ENCODE measurements around the gene VPS51. TPM values are rescaled to one million over a fixed set of nuclear protein-coding genes. Genes with fewer than 3 reads are reported as not detected.
A peak's percentile ranks its signal among the peaks of the same experiment; 100 is the strongest.

Gene VPS51
- total RNA-seq, result 100 to 1,000 TPM; 104 to 116 TPM

DNA sequence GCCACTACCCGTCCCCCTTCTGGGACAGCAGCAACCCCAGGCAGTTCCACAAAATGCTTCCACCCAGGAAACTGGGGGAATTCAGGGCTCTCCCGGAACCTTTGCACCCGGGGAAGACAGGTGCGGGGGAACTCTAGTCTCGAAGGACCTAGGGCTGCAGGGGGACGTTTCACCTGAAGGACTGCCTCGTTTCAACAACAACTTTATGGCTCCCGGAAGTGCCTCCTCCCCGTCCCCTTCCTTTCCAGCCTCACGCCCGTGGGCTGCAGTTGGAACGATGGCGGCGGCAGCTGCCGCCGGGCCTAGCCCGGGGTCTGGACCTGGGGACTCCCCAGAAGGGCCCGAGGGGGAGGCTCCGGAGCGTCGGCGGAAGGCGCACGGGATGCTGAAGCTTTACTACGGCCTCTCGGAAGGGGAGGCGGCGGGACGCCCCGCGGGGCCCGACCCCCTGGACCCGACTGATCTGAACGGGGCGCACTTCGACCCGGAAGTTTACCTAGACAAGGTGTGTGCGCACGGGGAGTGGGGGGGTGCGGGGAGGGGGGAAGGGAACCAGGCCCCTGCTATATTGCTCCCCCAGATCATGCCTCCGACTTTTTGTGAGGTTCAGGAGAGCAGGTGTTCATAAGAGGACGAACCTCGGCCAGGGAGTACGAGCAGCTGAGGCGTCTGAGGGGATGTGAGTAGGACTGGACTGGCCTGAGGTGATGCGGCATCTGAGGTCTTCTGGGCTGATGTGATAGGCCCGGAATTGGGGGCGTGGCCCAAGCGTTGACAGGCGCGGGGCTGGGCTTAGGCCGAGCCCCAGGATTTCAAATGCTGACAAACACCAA is at the start of gene VPS51:
VPS51 (plus strand) TSS at position 241 of the 833 bp plus-strand sequence; CDS start at position 278, 37 bp downstream.
- peaks cover 21% of the 10 kb centered on the region for H3K4me1 Mint-ChIP-seq
- H3K4me3 Mint-ChIP-seq, result peak within 1 kb of the TSS; percentile 94
- DNase-seq (peak; percentile 94), ATAC-seq (peak; percentile 96)
- no peaks in the 10 kb centered on the region for H3K27me3 Mint-ChIP-seq
- CTCF ChIA-PET, result interaction anchor here (0.5 to 9.1 kb wide), 9 partner anchors 11 to 83 kb away, joined by 3 to 114 read pairs (median 4); partner anchors contain the start of genes ARL2, CDCA5, FAU and MRPL49
- H3K36me3 Mint-ChIP-seq, result peaks cover 6% of the 10 kb centered on the region
- H3K9me3 Mint-ChIP-seq (ENCODE audit: low read depth), result no peaks in the 10 kb centered on the region
- peak within 1 kb of the TSS; percentile 96 for H3K27ac Mint-ChIP-seq

DNA sequence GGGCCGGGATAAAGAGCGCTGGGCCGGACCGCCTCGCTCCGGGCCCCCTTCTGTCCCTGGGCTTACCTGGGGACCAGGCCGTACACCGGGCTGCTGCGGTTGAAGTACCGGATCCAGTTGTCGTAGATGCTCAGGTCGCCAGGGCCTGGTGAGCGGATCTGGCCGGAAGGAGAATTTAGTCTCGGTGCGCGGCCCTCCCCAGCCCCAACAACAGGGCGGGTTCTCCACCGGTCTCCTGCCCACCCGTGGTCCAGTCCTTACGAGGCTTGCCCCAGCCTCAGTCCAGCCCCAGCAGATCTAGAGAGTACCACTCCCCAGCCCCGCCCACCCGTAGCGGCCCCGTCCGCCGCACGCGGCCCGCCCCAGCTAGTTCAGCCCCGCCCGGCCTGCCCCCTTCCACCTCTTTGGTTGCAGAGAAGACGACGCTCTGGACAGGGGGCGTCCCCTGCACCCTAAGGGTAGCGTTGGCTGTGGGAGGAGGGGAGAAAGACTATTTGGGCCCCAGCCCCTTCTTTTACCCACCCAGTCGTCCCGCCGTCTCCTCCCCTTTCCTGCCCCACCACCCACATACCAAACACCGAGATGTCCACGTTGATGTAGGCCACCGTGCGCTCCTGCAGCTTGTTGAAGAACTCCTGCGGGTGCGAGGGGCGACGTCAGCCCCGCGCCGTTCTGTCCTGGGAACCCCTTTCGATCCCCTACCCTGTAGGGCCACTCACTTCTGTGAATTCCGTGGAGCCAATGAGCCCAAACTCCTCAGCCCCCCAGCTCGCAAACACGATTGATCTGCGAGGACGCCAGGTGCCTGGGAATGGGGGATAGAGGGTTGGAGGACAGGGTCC is 48.2 kb upstream of the VPS51 start:
- Mint-ChIP-seq H3K27ac (peak overlapping the region; percentile 65), H3K4me3 (peak overlapping the region; percentile 75), H3K9me3 (ENCODE audit: low read depth) (no peaks in the 10 kb centered on the region), H3K36me3 (peaks cover 12% of the 10 kb centered on the region), H3K4me1 (peaks cover 46% of the 10 kb centered on the region), H3K27me3 (no peaks in the 10 kb centered on the region)
- peak; percentile 67 for ATAC-seq
- CTCF ChIA-PET, result interaction anchor here (1.0 to 1.1 kb wide), 2 partner anchors 34 to 200 kb away, joined by 3 to 6 read pairs; partner anchors contain the start of gene ARL2
- DNase-seq, result no peak

DNA sequence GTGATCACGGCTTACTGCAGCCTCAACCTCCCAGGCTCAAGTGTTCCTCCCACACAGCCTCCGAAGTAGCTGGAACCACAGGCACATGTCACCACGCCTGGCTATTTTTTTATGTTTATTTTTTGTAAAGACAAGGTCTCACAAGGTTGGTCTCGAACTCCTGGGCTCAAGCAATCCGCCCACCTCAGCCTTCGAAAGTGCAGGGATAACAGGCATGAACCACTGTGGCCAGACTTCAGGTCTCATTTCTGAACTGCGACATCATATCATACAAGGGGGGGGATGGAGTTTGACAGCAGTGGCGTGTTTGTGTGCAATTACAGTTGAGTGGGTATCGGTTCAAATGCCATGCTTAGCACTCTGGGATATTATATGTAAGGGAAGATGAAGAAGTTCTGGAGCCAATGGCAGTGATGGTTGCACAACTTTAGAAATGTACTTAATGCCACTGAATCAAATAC is 44.6 kb upstream of the VPS51 start:
- no peak overlapping the region for H3K27ac Mint-ChIP-seq
- CTCF ChIA-PET, result interaction anchor here (0.7 kb wide), 1 partner anchor 1261 kb away, joined by 3 read pairs; no protein-coding TSS in a partner anchor
- H3K4me3 Mint-ChIP-seq, result no peak overlapping the region
- H3K9me3 Mint-ChIP-seq (ENCODE audit: low read depth), result no peaks in the 10 kb centered on the region
- peaks cover 2% of the 10 kb centered on the region for H3K36me3 Mint-ChIP-seq
- DNase-seq (no peak), ATAC-seq (no peak)
- peaks cover 40% of the 10 kb centered on the region for H3K4me1 Mint-ChIP-seq
- H3K27me3 Mint-ChIP-seq, result no peaks in the 10 kb centered on the region

DNA sequence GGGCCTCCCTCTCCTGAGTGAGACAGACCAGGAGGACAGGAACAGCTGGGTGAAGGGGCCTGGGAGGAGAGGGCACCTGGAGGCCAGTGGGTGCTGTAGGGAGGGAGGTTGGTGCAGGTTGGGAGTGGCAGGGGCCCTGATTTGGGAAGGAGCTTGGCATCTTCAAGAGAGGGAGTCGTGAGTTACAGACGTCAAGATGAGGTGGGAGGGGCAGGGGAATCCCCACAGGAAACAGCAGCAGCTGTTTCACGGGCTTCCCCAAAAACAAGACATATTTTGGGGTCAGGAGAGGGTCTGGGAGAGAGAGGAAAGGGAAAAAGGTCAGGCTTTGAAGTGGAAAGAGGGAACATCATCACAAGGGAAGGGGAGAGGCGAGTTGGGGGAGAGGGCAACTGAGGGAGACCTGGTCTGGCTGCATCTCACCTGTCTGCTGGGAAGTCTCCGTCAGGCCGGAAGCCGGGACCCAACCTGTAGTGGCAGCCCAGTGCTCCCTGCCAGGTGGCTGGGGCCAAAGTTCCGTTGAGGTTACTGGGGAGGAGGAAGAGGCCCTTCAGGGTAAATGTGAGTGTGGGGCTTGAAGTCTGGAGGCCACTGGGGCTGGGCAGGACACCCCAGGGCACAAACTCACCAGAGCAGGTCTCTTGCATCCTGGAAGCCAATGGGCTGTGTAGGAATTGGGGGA is 42.0 kb upstream of the VPS51 start:
- CTCF ChIA-PET, result no interaction called here
- H3K9me3 Mint-ChIP-seq (ENCODE audit: low read depth), result no peaks in the 10 kb centered on the region

DNA sequence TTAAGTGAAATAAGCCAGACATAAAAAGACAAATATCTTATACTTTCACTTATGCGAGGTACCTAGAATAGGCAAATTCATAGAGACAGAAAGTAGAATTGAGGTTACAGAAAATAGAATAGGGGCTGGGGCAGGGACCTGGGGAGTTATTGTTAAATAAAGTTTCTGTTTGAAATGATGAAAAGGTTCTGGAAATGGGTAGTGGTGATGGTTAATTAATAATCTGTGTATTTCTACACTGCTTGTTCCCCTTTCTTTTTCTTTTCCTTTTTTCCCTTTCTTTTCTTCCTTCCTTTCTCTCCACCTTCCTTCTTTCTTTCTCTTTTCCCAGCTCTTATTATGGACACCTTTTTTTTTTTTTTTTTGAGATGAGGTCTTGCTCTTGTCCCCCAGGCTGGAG is 40.5 kb upstream of the VPS51 start:
- Mint-ChIP-seq H3K27me3 (no peaks in the 10 kb centered on the region), H3K4me1 (peaks cover 30% of the 10 kb centered on the region), H3K9me3 (ENCODE audit: low read depth) (no peaks in the 10 kb centered on the region), H3K27ac (no peak overlapping the region), H3K36me3 (no peaks in the 10 kb centered on the region), H3K4me3 (no peak overlapping the region)
- CTCF ChIA-PET, result no interaction called here
- DNase-seq (no peak), ATAC-seq (no peak)

More for the DNA sequence above, 42.0 kb upstream of the VPS51 start:
- Mint-ChIP-seq H3K27me3 (no peaks in the 10 kb centered on the region), H3K36me3 (no peaks in the 10 kb centered on the region), H3K4me3 (no peak overlapping the region), H3K4me1 (peaks cover 23% of the 10 kb centered on the region), H3K27ac (no peak overlapping the region)
- ATAC-seq (no peak), DNase-seq (no peak)

DNA sequence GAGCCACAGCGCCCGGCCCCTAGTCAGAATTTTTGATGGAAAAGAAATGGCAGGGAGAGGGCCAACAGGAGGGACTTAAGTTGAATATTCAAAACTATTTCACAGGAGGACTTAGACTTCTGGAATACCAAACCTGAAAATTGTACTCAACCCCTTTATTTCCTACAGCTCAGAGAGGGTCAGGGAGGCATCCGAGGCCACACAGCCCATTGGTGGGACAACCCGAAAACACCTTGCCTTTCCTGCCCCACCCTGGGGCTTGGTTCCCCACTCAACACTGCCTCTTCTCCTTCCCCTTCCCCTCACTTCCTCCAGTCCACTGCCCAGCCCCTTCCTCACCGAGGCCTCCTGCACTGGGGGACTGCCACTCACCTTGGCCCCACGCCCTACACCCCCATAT is 39.0 kb upstream of the VPS51 start:
- no peak overlapping the region for H3K27ac Mint-ChIP-seq
- peaks cover 28% of the 10 kb centered on the region for H3K4me1 Mint-ChIP-seq
- H3K4me3 Mint-ChIP-seq, result no peak overlapping the region
- H3K36me3 Mint-ChIP-seq, result no peaks in the 10 kb centered on the region
- no peaks in the 10 kb centered on the region for H3K27me3 Mint-ChIP-seq
- ATAC-seq, result no peak
- CTCF ChIA-PET, result no interaction called here
- DNase-seq, result no peak
- H3K9me3 Mint-ChIP-seq (ENCODE audit: low read depth), result no peaks in the 10 kb centered on the region

DNA sequence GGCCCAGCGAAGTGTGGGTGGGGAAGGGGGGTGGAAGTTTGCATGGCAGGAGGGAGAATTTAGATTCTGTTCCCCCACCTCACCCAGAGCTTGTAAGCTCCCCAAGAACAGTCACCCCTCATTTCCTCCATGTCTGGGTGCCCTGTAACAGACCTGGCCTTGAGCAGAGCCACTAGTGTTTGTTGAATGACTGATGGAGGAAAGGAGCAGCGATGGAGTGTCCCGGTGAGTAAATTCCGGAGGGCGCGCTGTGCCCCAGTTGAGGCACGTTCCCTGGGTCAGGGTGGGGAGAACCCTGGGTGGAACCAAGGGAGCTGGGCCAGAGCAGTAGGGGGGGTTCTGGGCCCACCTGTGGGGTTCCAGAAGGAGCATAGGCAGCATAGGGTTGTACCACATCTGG is 38.5 kb upstream of the VPS51 start:
- Mint-ChIP-seq H3K27me3 (no peaks in the 10 kb centered on the region), H3K4me1 (peaks cover 28% of the 10 kb centered on the region), H3K4me3 (no peak overlapping the region), H3K9me3 (ENCODE audit: low read depth) (no peaks in the 10 kb centered on the region), H3K27ac (no peak overlapping the region), H3K36me3 (no peaks in the 10 kb centered on the region)
- ATAC-seq, result no peak
- DNase-seq, result no peak
- CTCF ChIA-PET, result no interaction called here

DNA sequence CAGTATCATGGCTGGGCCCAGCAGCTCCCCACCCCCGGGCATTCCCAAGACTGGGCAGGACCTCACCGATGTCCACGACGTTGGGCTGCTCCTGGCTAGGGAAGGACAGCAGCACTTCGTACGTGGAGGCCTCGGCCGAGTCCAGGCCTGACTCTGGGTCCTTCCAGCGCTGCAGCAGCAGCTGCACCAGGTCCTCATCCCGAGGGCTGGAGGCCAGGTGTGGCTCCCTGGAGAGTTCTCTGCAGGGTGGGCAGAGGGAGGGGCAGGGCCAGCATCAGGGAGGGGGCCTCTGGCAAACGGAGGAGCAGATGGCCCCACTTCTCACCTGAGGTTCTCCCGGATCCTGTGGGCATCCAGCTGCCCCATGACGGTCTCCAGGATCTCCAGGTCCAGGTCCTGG is 38.0 kb upstream of the VPS51 start:
- no peak overlapping the region for H3K27ac Mint-ChIP-seq
- no peak for DNase-seq
- no peak for ATAC-seq
- peaks cover 26% of the 10 kb centered on the region for H3K4me1 Mint-ChIP-seq
- CTCF ChIA-PET, result interaction anchor here (1.2 kb wide), 1 partner anchor 52 kb away, joined by 3 read pairs; no protein-coding TSS in a partner anchor
- H3K9me3 Mint-ChIP-seq (ENCODE audit: low read depth), result no peaks in the 10 kb centered on the region
- H3K27me3 Mint-ChIP-seq, result no peaks in the 10 kb centered on the region
- no peaks in the 10 kb centered on the region for H3K36me3 Mint-ChIP-seq
- no peak overlapping the region for H3K4me3 Mint-ChIP-seq

DNA sequence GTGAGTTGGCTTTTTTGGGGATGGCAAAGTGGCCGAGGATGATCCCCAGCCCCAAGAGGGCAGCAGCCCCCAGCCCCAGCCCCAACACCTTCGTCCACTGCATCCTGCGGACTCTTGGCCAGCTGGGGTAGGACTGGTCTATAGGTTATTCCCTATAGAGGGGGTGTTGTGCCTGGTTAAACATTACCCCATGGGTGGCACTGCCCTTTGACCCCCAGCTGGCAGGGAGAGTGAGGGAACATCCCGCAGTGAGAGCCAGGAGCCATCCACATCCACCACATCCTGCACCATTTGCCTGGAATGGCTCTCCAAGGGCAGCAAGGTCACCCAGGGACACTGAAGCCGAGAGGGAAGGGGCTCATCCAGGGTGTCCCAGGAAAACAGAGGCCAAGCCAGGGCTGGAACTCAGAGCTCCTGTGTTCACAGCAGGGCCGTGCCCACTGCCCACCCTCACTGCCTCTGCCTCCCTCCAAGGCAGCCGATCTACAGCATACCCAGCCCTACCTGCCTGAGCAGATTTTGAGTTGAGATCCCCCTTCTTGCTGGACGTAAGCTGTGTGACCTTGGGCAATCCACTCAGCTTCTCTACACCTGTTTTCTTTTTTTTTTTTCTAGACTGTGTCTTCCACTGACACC is 37.5 kb upstream of the VPS51 start, which contains the start of gene NAALADL1:
NAALADL1 (minus strand) TSS at position 135 of the 636 bp plus-strand sequence; CDS start at position 103, 32 bp downstream.
- Mint-ChIP-seq H3K27ac (no peak within 1 kb of the TSS), H3K27me3 (no peaks in the 10 kb centered on the region), H3K4me1 (peaks cover 23% of the 10 kb centered on the region), H3K36me3 (no peaks in the 10 kb centered on the region), H3K9me3 (ENCODE audit: low read depth) (no peaks in the 10 kb centered on the region), H3K4me3 (no peak within 1 kb of the TSS)
- CTCF ChIA-PET, result interaction anchor here (1.2 kb wide), 1 partner anchor 52 kb away, joined by 3 read pairs; no protein-coding TSS in a partner anchor
- ATAC-seq (no peak), DNase-seq (no peak)

DNA sequence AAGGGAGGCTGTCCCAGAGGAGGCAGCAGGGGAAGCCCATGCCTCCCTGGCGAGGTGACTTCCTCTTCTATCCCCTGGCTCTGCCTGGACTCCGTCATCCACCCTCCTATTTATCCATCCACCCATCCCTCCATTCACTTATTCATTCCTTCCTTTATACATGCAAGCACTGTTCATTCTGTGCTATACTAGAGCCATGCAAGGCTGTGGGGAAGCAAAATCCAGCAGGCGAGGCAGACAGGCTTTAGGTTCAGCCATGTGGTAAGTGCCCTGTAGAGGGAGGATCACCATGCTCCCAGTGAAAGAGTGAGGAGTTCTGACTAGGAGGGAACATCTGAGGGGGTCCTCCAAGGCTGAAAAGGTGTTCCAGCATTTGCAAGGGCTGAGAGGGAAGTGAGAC is 36.5 kb upstream of the VPS51 start:
- Mint-ChIP-seq H3K27ac (no peak overlapping the region), H3K36me3 (no peaks in the 10 kb centered on the region), H3K4me1 (peaks cover 14% of the 10 kb centered on the region), H3K27me3 (no peaks in the 10 kb centered on the region), H3K9me3 (ENCODE audit: low read depth) (no peaks in the 10 kb centered on the region), H3K4me3 (no peak overlapping the region)
- ATAC-seq (no peak), DNase-seq (no peak)
- CTCF ChIA-PET, result interaction anchor here (1.0 kb wide), 1 partner anchor 166 kb away, joined by 3 read pairs; no protein-coding TSS in a partner anchor

DNA sequence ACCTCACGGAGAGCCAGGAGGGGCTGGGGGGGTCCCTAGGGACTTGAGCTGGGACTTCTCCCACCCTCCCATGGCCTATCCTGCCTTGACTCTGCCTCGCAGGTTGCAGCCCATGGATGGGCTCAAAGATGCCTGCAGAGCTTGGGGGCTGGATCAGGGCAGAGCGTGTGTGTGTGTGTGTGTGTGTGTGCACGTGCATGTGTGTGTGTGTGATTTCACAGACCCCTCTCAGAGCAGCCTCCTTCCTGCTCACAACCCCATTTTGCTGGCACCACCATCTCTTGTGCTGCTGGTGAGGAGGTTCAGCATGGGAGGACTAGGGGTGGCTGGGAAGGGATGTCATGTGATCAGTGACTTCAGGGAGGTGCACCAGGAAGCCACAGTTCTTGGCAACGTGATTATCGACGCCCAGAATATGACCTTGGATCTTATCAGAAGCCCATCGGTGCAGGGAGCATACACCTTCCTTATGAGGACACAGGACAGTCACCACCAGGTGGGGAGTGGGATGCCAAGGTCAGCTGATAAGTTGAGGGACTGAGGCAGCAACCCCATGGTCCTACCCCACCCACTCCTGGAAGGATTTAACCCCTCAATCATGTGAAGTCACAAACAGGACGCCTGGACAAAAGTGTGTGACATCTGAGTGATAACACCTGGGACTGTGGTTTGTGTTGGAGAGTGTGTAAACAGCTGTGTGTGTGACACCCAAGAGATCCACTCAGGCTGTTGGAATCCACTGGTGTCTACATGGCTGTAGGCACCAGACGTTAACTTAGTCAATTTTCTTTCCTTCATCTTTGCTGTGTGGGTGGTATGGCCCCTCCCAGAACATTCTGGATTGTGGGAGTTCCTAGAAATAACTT is 35.8 kb upstream of the VPS51 start:
- H3K9me3 Mint-ChIP-seq (ENCODE audit: low read depth), result no peaks in the 10 kb centered on the region
- ATAC-seq (peak; percentile 18), DNase-seq (no peak)
- no peak overlapping the region for H3K4me3 Mint-ChIP-seq
- no peaks in the 10 kb centered on the region for H3K27me3 Mint-ChIP-seq
- H3K4me1 Mint-ChIP-seq, result peaks cover 14% of the 10 kb centered on the region
- CTCF ChIA-PET, result interaction anchor here (1.0 kb wide), 1 partner anchor 166 kb away, joined by 3 read pairs; no protein-coding TSS in a partner anchor
- no peak overlapping the region for H3K27ac Mint-ChIP-seq
- H3K36me3 Mint-ChIP-seq, result no peaks in the 10 kb centered on the region

DNA sequence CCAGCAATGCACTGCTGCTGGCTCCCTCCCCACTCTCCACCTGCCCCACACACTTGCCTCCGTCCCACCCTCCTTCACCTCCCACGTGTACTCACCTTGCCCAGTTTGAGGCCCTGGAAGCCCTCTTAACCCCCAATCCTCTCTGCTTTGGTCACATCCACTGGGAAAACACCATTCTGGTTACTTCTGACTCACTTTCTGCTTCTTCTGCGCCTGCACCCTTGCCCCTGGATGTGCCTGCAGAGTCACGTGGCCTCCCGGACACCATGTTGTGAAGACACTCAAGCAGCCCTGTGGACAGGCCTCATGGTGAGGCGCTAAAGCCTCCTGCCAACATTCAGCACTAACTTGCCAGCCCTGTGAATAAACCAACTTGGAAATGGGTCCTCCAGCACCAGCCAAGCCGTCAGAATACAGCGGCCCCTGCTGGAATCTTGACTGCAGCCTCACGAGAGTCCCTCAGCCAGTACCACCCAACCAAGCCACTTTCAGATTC is 35.1 kb upstream of the VPS51 start:
- CTCF ChIA-PET, result no interaction called here
- Mint-ChIP-seq H3K36me3 (no peaks in the 10 kb centered on the region), H3K9me3 (ENCODE audit: low read depth) (no peaks in the 10 kb centered on the region), H3K27ac (no peak overlapping the region), H3K4me3 (no peak overlapping the region), H3K4me1 (peaks cover 12% of the 10 kb centered on the region), H3K27me3 (no peaks in the 10 kb centered on the region)
- ATAC-seq (peak; percentile 43), DNase-seq (no peak)

Measured in activated CD8-positive, alpha-beta memory T cell treated with anti-CD3 and anti-CD28 coated beads, Interleukin-2, amount 10 ng/mL, durations not matched to agents 7 days and 5 days (primary cell).